ENCODE results near the gene TIAM1.
A peak's percentile ranks its signal among the peaks of the same experiment; 100 is the strongest.

Gene TIAM1

GRCh38 chr21:31326522-31327242 lies 17.4 kb downstream of the TIAM1 start:
- DNase-seq: peak; percentile 70

- DNase-seq: no peak
These were observed 25.1 kb downstream of the TIAM1 start for GRCh38 chr21:31318971-31319370.

GRCh38 chr21:31317688-31318087 lies 26.4 kb downstream of the TIAM1 start:
- DNase-seq: no peak

GRCh38 chr21:31316488-31317169 lies 27.4 kb downstream of the TIAM1 start:
- peak; percentile 24 for DNase-seq

- no peak for DNase-seq
These were observed 28.0 kb downstream of the TIAM1 start for GRCh38 chr21:31316072-31316471.

- peak; percentile 41 for DNase-seq
These were observed 33.3 kb downstream of the TIAM1 start for GRCh38 chr21:31310750-31311149.

GRCh38 chr21:31308584-31308983 lies 35.5 kb downstream of the TIAM1 start:
- no peak for DNase-seq

GRCh38 chr21:31305888-31306287 lies 38.2 kb downstream of the TIAM1 start:
- DNase-seq: no peak

- DNase-seq: no peak
These were observed 44.5 kb downstream of the TIAM1 start for GRCh38 chr21:31299291-31300147.

GRCh38 chr21:31298618-31299269 lies 45.3 kb downstream of the TIAM1 start:
- peak; percentile 10 for DNase-seq

GRCh38 chr21:31297806-31298205 lies 46.3 kb downstream of the TIAM1 start:
- no peak for DNase-seq

GRCh38 chr21:31295676-31296075 lies 48.4 kb downstream of the TIAM1 start:
- DNase-seq: no peak

- DNase-seq: no peak
These were observed 49.4 kb downstream of the TIAM1 start for GRCh38 chr21:31294691-31295090.

GRCh38 chr21:31293986-31294385 lies 50.1 kb downstream of the TIAM1 start:
- peak; percentile 94 for DNase-seq

GRCh38 chr21:31290765-31291164 lies 53.3 kb downstream of the TIAM1 start:
- no peak for DNase-seq

- DNase-seq: no peak
These were observed 54.4 kb downstream of the TIAM1 start for GRCh38 chr21:31289702-31290101.

GRCh38 chr21:31288191-31288590 lies 55.9 kb downstream of the TIAM1 start:
- no peak for DNase-seq

GRCh38 chr21:31287201-31287600 lies 56.9 kb downstream of the TIAM1 start:
- no peak for DNase-seq

GRCh38 chr21:31286621-31287020 lies 57.4 kb downstream of the TIAM1 start:
- no peak for DNase-seq

GRCh38 chr21:31284797-31285397 lies 59.2 kb downstream of the TIAM1 start:
- DNase-seq: peak; percentile 53

GRCh38 chr21:31283025-31283424 lies 61.0 kb downstream of the TIAM1 start:
- DNase-seq: no peak

GRCh38 chr21:31282095-31282709 lies 61.9 kb downstream of the TIAM1 start:
- peak; percentile 90 for DNase-seq

All from fibroblast of skin of right quadriceps (primary cell).